HG02943 (cell line): ENCODE data around the gene HOXC6.

Source experiments
- ATAC-seq: cut with Tn5 transposase; IDR thresholded peaks from one replicate; pipeline ENCODE4 v1.9.1; 2021; ENCODE audit warnings: mild to moderate bottlenecking, low read depth, moderate library complexity; ENCODE audit not compliant: unreplicated experiment

The HOXC6 gene

GRCh38 chr12:54025499-54026405 lies 2.5 kb upstream of the HOXC6 start:
- no peak for ATAC-seq

GRCh38 chr12:54026640-54027441 lies 1.4 kb upstream of the HOXC6 start:
- ATAC-seq = no peak

GRCh38 chr12:54027442-54027786 lies 826 bp upstream of the HOXC6 start:
- no peak for ATAC-seq

- no peak for ATAC-seq
Observed at GRCh38 chr12:54029529-54030441, 1.5 kb downstream of the HOXC6 start.

- no peak for ATAC-seq
Observed at GRCh38 chr12:54030442-54030801, 2.2 kb downstream of the HOXC6 start.

GRCh38 chr12:54030889-54031471 lies 2.7 kb downstream of the HOXC6 start:
- ATAC-seq = no peak

- no peak for ATAC-seq
Observed at GRCh38 chr12:54031480-54031879, 3.2 kb downstream of the HOXC6 start.

- no peak for ATAC-seq
Observed at GRCh38 chr12:54032086-54032619, 3.9 kb downstream of the HOXC6 start.

GRCh38 chr12:54032627-54033100 lies 4.4 kb downstream of the HOXC6 start, which contains the start of gene HOXC5:
TSS of gene HOXC5 (plus strand) at chr12:54033050. CDS start at chr12:54033123, 73 bp downstream.
- ATAC-seq = no peak

GRCh38 chr12:54033106-54033979 lies 5.1 kb downstream of the HOXC6 start:
- no peak for ATAC-seq

GRCh38 chr12:54033980-54034784 lies 5.9 kb downstream of the HOXC6 start:
- no peak for ATAC-seq

- no peak for ATAC-seq
Observed at GRCh38 chr12:54034785-54035310, 6.6 kb downstream of the HOXC6 start.

GRCh38 chr12:54035568-54036264 lies 7.5 kb downstream of the HOXC6 start:
- no peak for ATAC-seq

- no peak for ATAC-seq
Observed at GRCh38 chr12:54036620-54037359, 8.6 kb downstream of the HOXC6 start.

- ATAC-seq = no peak
Observed at GRCh38 chr12:54037360-54038283, 9.4 kb downstream of the HOXC6 start.
